T follicular helper cell (primary cell): ENCODE data around the gene FLII.

ENCODE experiments used
- DNase-seq: peaks from one replicate; pipeline ENCODE4 v3.0.0-alpha.2; 2020; ENCODE audit warnings: low read depth

FLII gene

GRCh38 chr17:18260332-18261145 is 2.0 kb upstream of the FLII start, which contains the start of gene MIEF2:
TSS of gene MIEF2 (plus strand) at chr17:18260662. CDS start at chr17:18262721, 2,059 bp downstream.
- DNase-seq, result peak; percentile 90

GRCh38 chr17:18259621-18260331 is 1.2 kb upstream of the FLII start:
- no peak for DNase-seq

- DNase-seq, result peak; percentile 9
Measured at GRCh38 chr17:18257982-18258355, 569 bp downstream of the FLII start.

GRCh38 chr17:18257268-18257981 is 1.1 kb downstream of the FLII start:
- DNase-seq, result no peak

GRCh38 chr17:18256776-18257175 is 1.8 kb downstream of the FLII start:
- DNase-seq, result no peak

GRCh38 chr17:18256351-18256750 is 2.2 kb downstream of the FLII start:
- no peak for DNase-seq

- DNase-seq, result no peak
Measured at GRCh38 chr17:18254888-18255649, 3.5 kb downstream of the FLII start.

GRCh38 chr17:18253947-18254821 is 4.4 kb downstream of the FLII start:
- no peak for DNase-seq

- no peak for DNase-seq
Measured at GRCh38 chr17:18253187-18253884, 5.2 kb downstream of the FLII start.

GRCh38 chr17:18252160-18252559 is 6.4 kb downstream of the FLII start:
- DNase-seq, result no peak

GRCh38 chr17:18251204-18251603 is 7.3 kb downstream of the FLII start:
- no peak for DNase-seq

GRCh38 chr17:18250708-18251107 is 7.8 kb downstream of the FLII start:
- DNase-seq, result no peak

- DNase-seq, result no peak
Measured at GRCh38 chr17:18250259-18250658, 8.3 kb downstream of the FLII start.

GRCh38 chr17:18248811-18249210 is 9.7 kb downstream of the FLII start:
- no peak for DNase-seq

- peak; percentile 57 for DNase-seq
Measured at GRCh38 chr17:18248300-18248731, 10.2 kb downstream of the FLII start.

GRCh38 chr17:18247613-18248001 is 10.9 kb downstream of the FLII start:
- no peak for DNase-seq

GRCh38 chr17:18246880-18247612 is 11.5 kb downstream of the FLII start:
- no peak for DNase-seq

- no peak for DNase-seq
Measured at GRCh38 chr17:18246109-18246725, 12.3 kb downstream of the FLII start.
